CD4-positive, alpha-beta memory T cell (primary cell): ENCODE data around the gene HIPK2. TPM values are rescaled to one million over a fixed set of nuclear protein-coding genes. Genes with fewer than 3 reads are reported as not detected.

Experiments used
- CTCF ChIA-PET: fragments of 350-600 bp; sonication (Branson Sonifier 250); formaldehyde crosslinking; loops from one replicate; lab custom pipeline; 2021; ENCODE audit warnings: inconsistent platforms; ENCODE audit not compliant: partially characterized antibody; lab: Charles Lee
- POLR2A ChIA-PET: fragments of 350-600 bp; sonication (Branson Sonifier 250); formaldehyde crosslinking; loops from one replicate; lab custom pipeline; 2021; ENCODE audit not compliant: partially characterized antibody; lab: Charles Lee
- DNase-seq, 5 donors: peaks; one replicate each; pipeline versions ENCODE4 v3.0.0 to v3.0.0-alpha.2; 2020 to 2022; ENCODE audit warnings: mixed read lengths in 1 of 5
- H3K27ac ChIP-seq: one replicate; pipeline ENCODE4 v1.7.0; 2013; ENCODE audit warnings: low read depth, low read length
- H3K27me3 ChIP-seq: 2 replicates; pipeline ENCODE4 v1.7.0; 2013; ENCODE audit warnings: mild to moderate bottlenecking, low read length, moderate library complexity; ENCODE audit not compliant: insufficient read depth
- H3K36me3 ChIP-seq: 2 replicates; pipeline ENCODE4 v1.7.0; 2013; ENCODE audit warnings: mild to moderate bottlenecking, low read length, moderate library complexity; ENCODE audit not compliant: insufficient read depth
- H3K4me1 ChIP-seq: 2 replicates; pipeline ENCODE4 v1.7.0; 2013; ENCODE audit warnings: mild to moderate bottlenecking, low read length, moderate library complexity; ENCODE audit not compliant: insufficient read depth
- H3K4me3 ChIP-seq, 2 donors: one replicate each; pipeline ENCODE4 v1.7.0; 2013; ENCODE audit warnings: low read length in 2 of 2, mild to moderate bottlenecking in 1 of 2
- H3K9me3 ChIP-seq, 2 donors: one replicate each; pipeline ENCODE4 v1.7.0; 2013; ENCODE audit warnings: low read length in 2 of 2, control low read depth in 1 of 2; ENCODE audit not compliant: control insufficient read depth in 1 of 2
- H3K27ac Mint-ChIP-seq, 7 donors: one replicate each; pipeline ENCODE4 v1.8.0; 2020 to 2021; ENCODE audit warnings: mixed read lengths in 7 of 7, mild to moderate bottlenecking in 6 of 7, inconsistent platforms in 3 of 7, moderate library complexity in 3 of 7
- H3K27me3 Mint-ChIP-seq, 2 donors: one replicate each; pipeline ENCODE4 v1.8.0; 2020 to 2021; ENCODE audit warnings: mixed read lengths in 2 of 2
- H3K36me3 Mint-ChIP-seq, 2 donors: one replicate each; pipeline ENCODE4 v1.8.0; 2020 to 2021; ENCODE audit warnings: mixed read lengths in 2 of 2, inconsistent platforms in 1 of 2, mild to moderate bottlenecking in 1 of 2
- H3K4me1 Mint-ChIP-seq, 4 donors: one replicate each; pipeline ENCODE4 v1.8.0; 2020 to 2021; ENCODE audit warnings: mixed read lengths in 4 of 4, mild to moderate bottlenecking in 1 of 4
- H3K4me3 Mint-ChIP-seq, 8 donors: one replicate each; pipeline ENCODE4 v1.8.0; 2020 to 2021; ENCODE audit warnings: mixed read lengths in 8 of 8, mild to moderate bottlenecking in 7 of 8, moderate library complexity in 6 of 8, inconsistent platforms in 3 of 8
- H3K9me3 Mint-ChIP-seq, 8 donors: one replicate each; pipeline ENCODE4 v1.8.0; 2020 to 2021; ENCODE audit warnings: mixed read lengths in 8 of 8, mild to moderate bottlenecking in 5 of 8, inconsistent platforms in 3 of 8, moderate library complexity in 1 of 8
- intact Hi-C: fragments of 100-400 bp; cut with micrococcal nuclease; formaldehyde crosslinking; loops from one replicate; pipeline ENCODE4 v1.15.1; 2023
- polyA plus RNA-seq, 2 donors: library from polyadenylated mRNA; unstranded; fragments of 300-500 nt; fragmentation: Illumina TruSeq; gene quantifications; one replicate each; pipeline ENCODE4 v1.2.3, GENCODE V29; 2021
- total RNA-seq, 2 experiments: library from RNA; stranded (reverse); gene quantifications; one replicate each; pipeline ENCODE4 v1.2.3, GENCODE V29; 2021

The HIPK2 gene
- total and polyA plus RNA-seq, 4 experiments from 2014 or later = 0.87 to 34.1 (median 17.8) TPM

DNA sequence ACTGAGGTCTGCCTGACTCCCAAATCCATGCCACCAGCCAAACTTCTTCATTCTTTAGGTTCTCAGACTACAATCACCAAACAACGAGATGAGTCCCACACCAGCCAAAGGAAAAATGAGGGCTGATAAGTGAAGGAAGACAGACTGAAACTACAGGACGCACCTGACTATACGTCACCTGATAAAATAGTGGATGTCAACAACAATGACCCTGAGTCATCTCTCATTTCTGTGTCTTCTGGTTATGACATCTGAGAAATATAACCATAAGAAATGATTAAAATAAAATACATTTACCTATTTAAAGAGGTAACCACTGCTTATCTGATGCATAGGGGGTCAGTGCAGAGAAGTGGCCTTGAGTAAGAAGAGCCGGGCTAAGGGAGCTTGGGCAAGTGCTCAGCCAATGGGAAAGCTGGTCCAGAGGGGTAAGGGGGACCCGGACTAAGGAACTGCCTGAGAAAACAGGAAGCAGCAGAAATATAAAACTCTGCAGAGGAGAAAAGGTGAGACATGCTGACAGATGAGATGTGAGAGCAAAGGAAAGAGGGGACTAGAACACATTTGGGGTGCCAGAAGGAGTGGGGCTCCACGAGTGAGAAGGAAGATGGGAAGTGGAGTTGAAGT lies 51.8 kb downstream of the HIPK2 start:
- H3K4me3 ChIP-seq = no peak overlapping the region
- H3K27ac Mint-ChIP-seq = peak overlapping the region in 4 of 7 donors; percentile 15 to 44 (median 24)

DNA sequence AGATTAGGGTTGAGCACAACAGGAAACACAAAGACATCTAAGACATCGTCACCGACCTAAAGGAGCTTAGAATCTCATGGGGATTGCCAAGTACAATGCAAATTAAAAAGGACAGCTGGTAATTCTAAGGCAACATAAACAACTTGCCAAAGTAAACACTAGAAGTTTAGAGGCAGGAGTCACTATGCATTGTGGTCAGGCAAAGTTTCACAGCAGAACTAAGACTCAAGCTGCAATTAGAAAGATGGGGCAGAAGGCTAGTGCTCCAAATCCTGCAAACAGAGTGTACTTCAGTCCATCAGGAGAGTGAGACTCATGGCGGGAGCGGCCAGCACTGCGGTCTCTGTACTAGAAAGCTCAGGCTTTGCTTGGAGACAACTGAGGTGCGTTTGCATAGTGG lies 52.7 kb downstream of the HIPK2 start:
- intact Hi-C loops = no loop called here
- peaks cover 22% of the 10 kb centered on the region for H3K4me1 ChIP-seq
- Mint-ChIP-seq H3K4me3 (no peak overlapping the region), H3K27me3 (no peaks in the 10 kb centered on the region), H3K27ac (peak overlapping the region in 2 of 7 donors; percentile 33 to 53), H3K9me3 (no peaks in the 10 kb centered on the region), H3K36me3 (peaks cover 6 to 30% of the 10 kb centered on the region in 2 donors), H3K4me1 (peaks cover 19 to 52% (median 29%) of the 10 kb centered on the region in 4 donors)
- H3K4me3 ChIP-seq = no peak overlapping the region
- no peaks in the 10 kb centered on the region for H3K36me3 ChIP-seq
- H3K27ac ChIP-seq = no peak overlapping the region
- ChIA-PET CTCF (interaction anchor here (0.8 to 1.0 kb wide), 2 partner anchors 9 to 46 kb away, joined by 3 read pairs; no protein-coding TSS in a partner anchor), POLR2A (no interaction called here)
- H3K9me3 ChIP-seq = no peaks in the 10 kb centered on the region
- no peaks in the 10 kb centered on the region for H3K27me3 ChIP-seq
- DNase-seq = no peak

More for the DNA sequence above, 51.8 kb downstream of the HIPK2 start:
- no peaks in the 10 kb centered on the region for H3K9me3 Mint-ChIP-seq
- peaks cover 6 to 30% of the 10 kb centered on the region in 2 donors for H3K36me3 Mint-ChIP-seq
- no peak overlapping the region for H3K27ac ChIP-seq
- ChIA-PET CTCF (interaction anchor here (1.0 kb wide), 1 partner anchor 45 kb away, joined by 3 read pairs; no protein-coding TSS in a partner anchor), POLR2A (no interaction called here)
- H3K36me3 ChIP-seq = no peaks in the 10 kb centered on the region
- peaks cover 18% of the 10 kb centered on the region for H3K4me1 ChIP-seq
- no peak for DNase-seq
- intact Hi-C loops = no loop called here
- H3K4me3 Mint-ChIP-seq = peak overlapping the region in 1 of 8 donors; percentile 39
- no peaks in the 10 kb centered on the region for H3K27me3 ChIP-seq
- H3K4me1 Mint-ChIP-seq = peaks cover 19 to 57% (median 33%) of the 10 kb centered on the region in 4 donors
- H3K27me3 Mint-ChIP-seq = no peaks in the 10 kb centered on the region
- no peaks in the 10 kb centered on the region for H3K9me3 ChIP-seq

- intact Hi-C loops = no loop called here
- CTCF ChIA-PET = no interaction called here
- H3K9me3 ChIP-seq = no peaks in the 10 kb centered on the region
- no peak overlapping the region for H3K4me3 ChIP-seq
- Mint-ChIP-seq H3K9me3 (no peaks in the 10 kb centered on the region), H3K27me3 (no peaks in the 10 kb centered on the region), H3K36me3 (peaks cover 6 to 13% of the 10 kb centered on the region in 2 donors), H3K4me3 (no peak overlapping the region), H3K27ac (no peak overlapping the region), H3K4me1 (peaks cover 17 to 35% (median 25%) of the 10 kb centered on the region in 4 donors)
- no peaks in the 10 kb centered on the region for H3K36me3 ChIP-seq
- peaks cover 22% of the 10 kb centered on the region for H3K4me1 ChIP-seq
- POLR2A ChIA-PET = interaction anchor here (0.6 kb wide), 1 partner anchor 1330 kb away, joined by 4 read pairs; no protein-coding TSS in a partner anchor
- no peak for DNase-seq
- H3K27me3 ChIP-seq = no peaks in the 10 kb centered on the region
- H3K27ac ChIP-seq = no peak overlapping the region
Measured at GRCh38 chr7:139722604-139723003, 55.2 kb downstream of the HIPK2 start.

GRCh38 chr7:139721821-139722220 lies 56.0 kb downstream of the HIPK2 start:
- Mint-ChIP-seq H3K36me3 (peaks cover 12 to 13% of the 10 kb centered on the region in 2 donors), H3K27ac (no peak overlapping the region), H3K27me3 (no peaks in the 10 kb centered on the region), H3K4me3 (no peak overlapping the region), H3K4me1 (peaks cover 14 to 27% (median 19%) of the 10 kb centered on the region in 4 donors), H3K9me3 (no peaks in the 10 kb centered on the region)
- no peak for DNase-seq
- Histone ChIP-seq H3K27me3 (no peaks in the 10 kb centered on the region), H3K4me3 (no peak overlapping the region), H3K36me3 (no peaks in the 10 kb centered on the region), H3K9me3 (no peaks in the 10 kb centered on the region), H3K4me1 (peaks cover 22% of the 10 kb centered on the region), H3K27ac (no peak overlapping the region)
- intact Hi-C loops = loop anchor here (2.0 kb wide), 1 partner anchor 281 kb away; no protein-coding TSS in a partner anchor
- CTCF ChIA-PET = interaction anchor here (1.2 to 1.7 kb wide), 2 partner anchors 46 to 53 kb away, joined by 3 read pairs; no protein-coding TSS in a partner anchor
- POLR2A ChIA-PET = interaction anchor here (1.2 kb wide), 1 partner anchor 15 kb away, joined by 3 read pairs; no protein-coding TSS in a partner anchor

DNA sequence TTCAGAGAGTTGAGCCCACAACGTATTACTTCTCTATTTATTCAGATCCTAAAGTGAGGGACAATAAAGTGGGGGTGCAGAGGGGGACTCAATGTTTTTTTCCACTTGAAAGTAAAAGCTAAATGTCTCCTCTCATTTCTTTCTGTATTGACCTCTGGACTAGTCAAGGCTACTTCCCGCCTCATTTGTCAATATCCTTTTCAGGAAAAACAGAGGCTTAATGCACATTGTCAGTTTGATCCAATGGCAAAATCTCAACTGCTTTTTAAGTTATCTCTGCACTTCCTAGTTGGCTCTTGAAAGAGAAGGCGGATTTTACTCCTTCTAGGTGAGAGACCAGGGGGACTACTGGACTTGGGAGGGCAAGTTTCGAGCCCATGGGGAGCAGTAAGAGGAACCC lies 56.4 kb downstream of the HIPK2 start:
- Histone ChIP-seq H3K4me3 (no peak overlapping the region), H3K4me1 (peaks cover 22% of the 10 kb centered on the region), H3K36me3 (no peaks in the 10 kb centered on the region), H3K9me3 (no peaks in the 10 kb centered on the region), H3K27me3 (no peaks in the 10 kb centered on the region), H3K27ac (no peak overlapping the region)
- intact Hi-C loops = loop anchor here (2.0 kb wide), 1 partner anchor 281 kb away; no protein-coding TSS in a partner anchor
- Mint-ChIP-seq H3K4me3 (no peak overlapping the region), H3K4me1 (peaks cover 12 to 23% (median 15%) of the 10 kb centered on the region in 4 donors), H3K27ac (peak overlapping the region in 2 of 7 donors; percentile 5 to 53), H3K9me3 (no peaks in the 10 kb centered on the region), H3K36me3 (peaks cover 12 to 15% of the 10 kb centered on the region in 2 donors), H3K27me3 (no peaks in the 10 kb centered on the region)
- DNase-seq = no peak
- ChIA-PET POLR2A (interaction anchor here (1.2 kb wide), 1 partner anchor 15 kb away, joined by 3 read pairs; no protein-coding TSS in a partner anchor), CTCF (interaction anchor here (1.2 to 1.7 kb wide), 2 partner anchors 47 to 53 kb away, joined by 3 read pairs; no protein-coding TSS in a partner anchor)

DNA sequence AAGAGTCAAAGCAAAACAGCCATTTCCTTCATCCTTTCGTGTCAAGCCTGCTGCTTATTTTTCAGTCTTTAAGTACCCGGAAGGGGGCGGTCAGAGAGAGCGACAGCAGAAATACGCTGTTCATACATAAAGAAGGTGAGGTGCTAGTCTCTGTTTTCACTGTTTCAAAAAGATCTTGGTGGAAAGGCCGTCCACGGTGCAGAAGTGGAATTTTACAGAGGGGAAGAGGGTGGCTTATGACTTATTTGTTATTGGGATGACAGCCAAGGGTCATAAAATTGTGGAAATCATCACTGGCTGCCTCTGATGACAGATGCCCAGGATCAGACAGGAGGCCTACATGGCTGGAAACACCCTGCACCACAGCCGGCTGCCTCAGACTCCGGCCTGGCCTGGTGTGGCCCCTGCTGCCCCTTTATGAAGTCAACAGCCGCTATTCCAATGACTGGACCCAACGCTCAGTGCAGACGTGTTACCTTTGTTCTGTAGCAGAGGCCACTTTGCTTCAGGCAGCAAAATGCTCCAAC lies 57.0 kb downstream of the HIPK2 start:
- Histone ChIP-seq H3K27me3 (no peaks in the 10 kb centered on the region), H3K4me1 (peaks cover 22% of the 10 kb centered on the region), H3K27ac (no peak overlapping the region), H3K9me3 (no peaks in the 10 kb centered on the region), H3K36me3 (peaks cover 6% of the 10 kb centered on the region), H3K4me3 (no peak overlapping the region)
- intact Hi-C loops = loop anchor here (2.0 kb wide), 1 partner anchor 282 kb away; no protein-coding TSS in a partner anchor
- peaks cover 17 to 22% of the 10 kb centered on the region in 2 donors for H3K36me3 Mint-ChIP-seq
- CTCF ChIA-PET = interaction anchor here (1.2 to 1.7 kb wide), 2 partner anchors 47 to 54 kb away, joined by 3 read pairs; no protein-coding TSS in a partner anchor
- peak in 2 of 5 donors; percentile 15 to 22 for DNase-seq
- no peaks in the 10 kb centered on the region for H3K9me3 Mint-ChIP-seq
- POLR2A ChIA-PET = interaction anchor here (1.2 kb wide), 1 partner anchor 16 kb away, joined by 3 read pairs; no protein-coding TSS in a partner anchor
- peaks cover 8 to 17% (median 11%) of the 10 kb centered on the region in 4 donors for H3K4me1 Mint-ChIP-seq
- H3K27me3 Mint-ChIP-seq = no peaks in the 10 kb centered on the region
- no peak overlapping the region for H3K4me3 Mint-ChIP-seq
- H3K27ac Mint-ChIP-seq = no peak overlapping the region

- peaks cover 23 to 28% of the 10 kb centered on the region in 2 donors for H3K36me3 Mint-ChIP-seq
- no peaks in the 10 kb centered on the region for H3K9me3 Mint-ChIP-seq
- no peaks in the 10 kb centered on the region for H3K27me3 Mint-ChIP-seq
- Histone ChIP-seq H3K4me3 (no peak overlapping the region), H3K36me3 (peaks cover 11% of the 10 kb centered on the region), H3K4me1 (peaks cover 16% of the 10 kb centered on the region), H3K27ac (no peak overlapping the region), H3K27me3 (no peaks in the 10 kb centered on the region), H3K9me3 (no peaks in the 10 kb centered on the region)
- intact Hi-C loops = loop anchor here (2.0 kb wide), 1 partner anchor 283 kb away; no protein-coding TSS in a partner anchor
- POLR2A ChIA-PET = no interaction called here
- DNase-seq = no peak
- no peak overlapping the region for H3K27ac Mint-ChIP-seq
- CTCF ChIA-PET = no interaction called here
- peaks cover 6 to 12% (median 8%) of the 10 kb centered on the region in 4 donors for H3K4me1 Mint-ChIP-seq
- H3K4me3 Mint-ChIP-seq = no peak overlapping the region
Measured at GRCh38 chr7:139720186-139720585, 57.6 kb downstream of the HIPK2 start.
